Activated CD8-positive, alpha-beta memory T cell treated with anti-CD3 and anti-CD28 coated beads for 48 hours (primary cell): ENCODE measurements around the gene FPR3.
"Not testable (repeated sequence)": the region's sequence is repeated elsewhere in the genome, so short reads cannot be mapped to it uniquely, and the experiment has no call there.

Source experiments
- DNase-seq, 3 experiments: peaks; one replicate each; pipeline ENCODE4 v3.0.0-alpha.2; 2020; ENCODE audit warnings: low read depth in 2 of 3, low spot score in 2 of 3

FPR3 gene

GRCh38 chr19:51806571-51806970 lies 11.6 kb downstream of the FPR3 start:
- DNase-seq: not testable (repeated sequence)

GRCh38 chr19:51807111-51807701 lies 12.2 kb downstream of the FPR3 start:
- DNase-seq: no peak

GRCh38 chr19:51807925-51808324 lies 13.0 kb downstream of the FPR3 start:
- no peak for DNase-seq

GRCh38 chr19:51808333-51808986 lies 13.5 kb downstream of the FPR3 start:
- no peak for DNase-seq

- DNase-seq: no peak
Observed at GRCh38 chr19:51809787-51810186, 14.8 kb downstream of the FPR3 start.

GRCh38 chr19:51810223-51810622 lies 15.3 kb downstream of the FPR3 start:
- no peak for DNase-seq

- DNase-seq: no peak
Observed at GRCh38 chr19:51811344-51811743, 16.4 kb downstream of the FPR3 start.

- no peak for DNase-seq
Observed at GRCh38 chr19:51815043-51815442, 20.1 kb downstream of the FPR3 start.

GRCh38 chr19:51816711-51817110 lies 21.8 kb downstream of the FPR3 start:
- no peak for DNase-seq

- DNase-seq: no peak
Observed at GRCh38 chr19:51820011-51820410, 25.1 kb downstream of the FPR3 start.

- no peak for DNase-seq
Observed at GRCh38 chr19:51820831-51821446, 26.0 kb downstream of the FPR3 start.

- no peak for DNase-seq
Observed at GRCh38 chr19:51821456-51821855, 26.5 kb downstream of the FPR3 start.

- no peak for DNase-seq
Observed at GRCh38 chr19:51821921-51822320, 27.0 kb downstream of the FPR3 start.

- no peak for DNase-seq
Observed at GRCh38 chr19:51822325-51822724, 27.4 kb downstream of the FPR3 start.

- no peak for DNase-seq
Observed at GRCh38 chr19:51822946-51823345, 28.0 kb downstream of the FPR3 start.

GRCh38 chr19:51824281-51825005 lies 29.5 kb downstream of the FPR3 start:
- no peak for DNase-seq

- DNase-seq: no peak
Observed at GRCh38 chr19:51830274-51830673, 35.3 kb downstream of the FPR3 start.

- no peak for DNase-seq
Observed at GRCh38 chr19:51837145-51837544, 42.2 kb downstream of the FPR3 start.

GRCh38 chr19:51861870-51862622 lies 67.1 kb downstream of the FPR3 start:
- DNase-seq: no peak

- DNase-seq: no peak
Observed at GRCh38 chr19:51873097-51873496, 78.1 kb downstream of the FPR3 start.
